ENCODE data around the gene SMPD3. TPM values are rescaled to one million over a fixed set of nuclear protein-coding genes. Genes with fewer than 3 reads are reported as not detected.

Gene SMPD3
- polyA plus RNA-seq, 2 of the 4 experiments (the other 2 are of a cell fraction), result 0.04 to 0.13 TPM

DNA sequence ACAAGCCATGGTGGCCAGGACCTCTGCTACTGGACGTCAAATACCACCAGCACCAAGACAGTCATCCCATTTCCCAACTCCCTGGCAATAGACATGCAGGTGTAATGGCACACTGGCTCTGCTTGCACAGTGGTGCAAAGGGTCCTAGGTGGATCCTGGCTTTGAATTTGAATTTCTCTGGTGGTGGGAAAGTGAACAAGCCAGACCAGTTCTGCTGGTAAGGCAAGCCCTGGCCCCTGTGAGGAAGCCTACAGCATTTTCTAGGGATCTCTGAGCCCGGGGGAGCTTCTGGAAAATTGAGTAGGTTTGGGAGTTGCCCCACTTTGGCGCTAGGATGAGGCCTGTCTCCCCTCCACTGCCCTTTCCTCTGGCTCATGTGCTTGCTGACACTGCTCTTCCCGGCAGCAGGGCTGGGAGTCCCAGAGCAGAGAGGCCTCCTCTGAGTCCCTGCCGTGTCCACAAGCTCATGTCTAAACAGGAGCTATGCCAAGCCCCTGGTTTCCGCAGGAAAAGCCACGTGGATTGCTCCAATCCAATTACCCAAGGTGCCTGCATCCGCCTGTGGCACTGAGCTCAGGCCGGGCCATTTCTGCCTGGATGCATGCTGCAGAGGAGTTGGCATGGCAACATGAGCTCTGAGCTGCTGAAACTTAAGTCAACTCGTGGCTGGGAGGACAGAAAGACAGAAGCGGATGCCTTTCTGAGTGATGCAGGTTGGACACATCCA, 70.5 kb downstream of the SMPD3 start:
- ATAC-seq, result no peak
- Histone ChIP-seq H3K4me1 (no peaks in the 10 kb centered on the region), H3K4me2 (no peak overlapping the region), H3K4me3 (no peak overlapping the region), H3K9me3 (no peaks in the 10 kb centered on the region), H3K27ac (no peak overlapping the region)
- DNase-seq (ENCODE audit: low read depth in 1 of 2, low spot score in 1 of 2), result no peak
- TF ChIP-seq TFCP2L1 (CRISPR knock-in tag; IDR thresholded peaks at IDR 0.05), result no peak
- FAIRE-seq, result no peak
- ChIA-PET CTCF (interaction anchor here (1.3 to 2.1 kb wide), 3 partner anchors 10 to 38 kb away, joined by 3 to 21 read pairs (median 3); no protein-coding TSS in a partner anchor), POLR2A (no interaction called here)
- WGBS (ENCODE audit: missing lambda C conversion rate), result 62% methylated on average over 11 of the region's 11 CpGs

GRCh38 chr16:68377221-68377620, 71.1 kb downstream of the SMPD3 start:
- DNase-seq (ENCODE audit: low read depth in 1 of 2, low spot score in 1 of 2), result no peak
- POLR2A ChIA-PET, result no interaction called here
- WGBS (ENCODE audit: missing lambda C conversion rate), result 100% methylated on average over 4 of the region's 7 CpGs
- Histone ChIP-seq H3K27ac (no peak overlapping the region), H3K4me1 (no peaks in the 10 kb centered on the region), H3K9me3 (no peaks in the 10 kb centered on the region), H3K4me2 (no peak overlapping the region), H3K4me3 (no peak overlapping the region)
- CTCF ChIA-PET, result interaction anchor here (0.9 to 2.1 kb wide), 3 partner anchors 10 to 38 kb away, joined by 3 to 21 read pairs (median 3); no protein-coding TSS in a partner anchor
- ATAC-seq, result no peak
- FAIRE-seq, result no peak
- TF ChIP-seq CHD2 (IDR thresholded peaks at IDR 0.05; ENCODE audit: low read length, partially characterized antibody), result no peak
- no peak for TF ChIP-seq EP300 (IDR thresholded peaks at IDR 0.05)
- no peak for TF ChIP-seq MAZ (IDR thresholded peaks at IDR 0.05; ENCODE audit: borderline replicate concordance, low read depth, low read length)
- no peak for TF ChIP-seq RARB (CRISPR knock-in tag; IDR thresholded peaks at IDR 0.05)
- TF ChIP-seq KDM1A (IDR thresholded peaks at IDR 0.05; ENCODE audit: low read depth), result no peak

DNA sequence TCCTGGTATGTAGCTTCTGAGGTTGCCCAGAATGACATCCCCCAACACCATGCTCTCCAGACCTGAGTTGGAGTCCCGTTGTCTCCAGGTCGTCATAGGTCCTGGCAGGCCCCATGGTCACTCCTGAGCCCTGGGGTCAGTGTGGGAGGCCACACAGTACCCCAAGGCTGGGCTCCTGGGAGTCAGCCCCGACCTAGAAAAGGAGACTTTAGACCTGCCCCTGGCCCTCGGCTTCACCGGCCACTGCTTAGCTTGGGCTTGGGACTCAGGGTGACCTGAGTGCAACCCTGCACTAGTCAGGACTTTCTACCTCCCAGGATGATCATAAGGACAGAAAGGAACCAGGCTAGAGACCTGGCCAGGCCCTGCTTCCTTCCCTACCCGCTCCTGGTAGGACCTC, 71.7 kb downstream of the SMPD3 start:
- Histone ChIP-seq H3K9me3 (no peaks in the 10 kb centered on the region), H3K27ac (no peak overlapping the region), H3K4me3 (no peak overlapping the region), H3K4me2 (no peak overlapping the region), H3K4me1 (no peaks in the 10 kb centered on the region)
- no peak for ATAC-seq
- 49% methylated on average over 4 of the region's 6 CpGs for WGBS (ENCODE audit: missing lambda C conversion rate)
- ChIA-PET CTCF (interaction anchor here (0.8 to 1.3 kb wide), 3 partner anchors 10 to 144 kb away, joined by 3 read pairs; no protein-coding TSS in a partner anchor), POLR2A (no interaction called here)
- DNase-seq (ENCODE audit: low read depth in 1 of 2, low spot score in 1 of 2), result no peak
- TF ChIP-seq, protein P1, sequence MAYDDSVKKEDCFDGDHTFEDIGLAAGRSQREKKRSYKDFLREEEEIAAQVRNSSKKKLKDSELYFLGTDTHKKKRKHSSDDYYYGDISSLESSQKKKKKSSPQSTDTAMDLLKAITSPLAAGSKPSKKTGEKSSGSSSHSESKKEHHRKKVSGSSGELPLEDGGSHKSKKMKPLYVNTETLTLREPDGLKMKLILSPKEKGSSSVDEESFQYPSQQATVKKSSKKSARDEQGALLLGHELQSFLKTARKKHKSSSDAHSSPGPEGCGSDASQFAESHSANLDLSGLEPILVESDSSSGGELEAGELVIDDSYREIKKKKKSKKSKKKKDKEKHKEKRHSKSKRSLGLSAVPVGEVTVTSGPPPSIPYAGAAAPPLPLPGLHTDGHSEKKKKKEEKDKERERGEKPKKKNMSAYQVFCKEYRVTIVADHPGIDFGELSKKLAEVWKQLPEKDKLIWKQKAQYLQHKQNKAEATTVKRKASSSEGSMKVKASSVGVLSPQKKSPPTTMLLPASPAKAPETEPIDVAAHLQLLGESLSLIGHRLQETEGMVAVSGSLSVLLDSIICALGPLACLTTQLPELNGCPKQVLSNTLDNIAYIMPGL (CRISPR knock-in tag; IDR thresholded peaks at IDR 0.05; ENCODE audit: borderline replicate concordance), result no peak
- TF ChIP-seq MAZ (IDR thresholded peaks at IDR 0.05; ENCODE audit: borderline replicate concordance, low read depth, low read length) (no peak), MAFK (IDR thresholded peaks at IDR 0.05; ENCODE audit: partially characterized antibody) (no peak), CBX8 (IDR thresholded peaks at IDR 0.05) (no peak), BHLHE40 (IDR thresholded peaks at IDR 0.05; ENCODE audit: low read depth, low read length) (no peak), ATOH8 (CRISPR knock-in tag; IDR thresholded peaks at IDR 0.05; ENCODE audit: low read depth) (no peak), RAD21 (conservative IDR thresholded peaks at IDR 0.05 in 1 of 2, IDR thresholded peaks at IDR 0.05 in 1 of 2) (no peak), NPAS2 (CRISPR knock-in tag; IDR thresholded peaks at IDR 0.05; ENCODE audit: borderline replicate concordance) (no peak), HEYL (CRISPR knock-in tag; IDR thresholded peaks at IDR 0.05) (no peak)
- TF ChIP-seq, protein P2, sequence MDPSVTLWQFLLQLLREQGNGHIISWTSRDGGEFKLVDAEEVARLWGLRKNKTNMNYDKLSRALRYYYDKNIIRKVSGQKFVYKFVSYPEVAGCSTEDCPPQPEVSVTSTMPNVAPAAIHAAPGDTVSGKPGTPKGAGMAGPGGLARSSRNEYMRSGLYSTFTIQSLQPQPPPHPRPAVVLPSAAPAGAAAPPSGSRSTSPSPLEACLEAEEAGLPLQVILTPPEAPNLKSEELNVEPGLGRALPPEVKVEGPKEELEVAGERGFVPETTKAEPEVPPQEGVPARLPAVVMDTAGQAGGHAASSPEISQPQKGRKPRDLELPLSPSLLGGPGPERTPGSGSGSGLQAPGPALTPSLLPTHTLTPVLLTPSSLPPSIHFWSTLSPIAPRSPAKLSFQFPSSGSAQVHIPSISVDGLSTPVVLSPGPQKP (IDR thresholded peaks at IDR 0.05; ENCODE audit: low read depth, low read length), result no peak
- no peak for FAIRE-seq
